GOT3 (cell line): ENCODE measurements around the gene DMD.

Source experiments
- DNase-seq: peaks from one replicate; lab custom pipeline; 2025; ENCODE audit warnings: mixed read lengths; lab: John Stamatoyannopoulos, UW

DMD gene

DNA sequence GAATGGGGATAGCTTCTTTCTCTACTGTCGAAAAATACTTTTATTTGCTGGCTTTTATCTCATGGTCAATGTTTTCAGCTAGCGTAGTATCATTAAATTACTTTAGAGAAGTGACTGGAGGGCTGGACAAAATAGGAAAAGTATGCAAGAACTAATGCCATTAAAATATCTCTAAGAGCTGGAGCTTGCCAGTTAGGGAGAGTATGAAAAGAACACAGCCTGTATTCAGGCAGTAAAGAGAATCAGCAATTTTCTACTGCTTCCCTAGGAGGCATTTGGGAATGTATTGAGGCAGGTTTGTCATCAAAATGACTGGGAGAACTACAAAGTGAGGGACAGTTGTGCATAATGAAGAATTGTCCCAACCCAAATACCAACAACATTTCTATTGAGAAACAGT, 2096.5 kb downstream of the DMD start:
- DNase-seq: no peak

DNA sequence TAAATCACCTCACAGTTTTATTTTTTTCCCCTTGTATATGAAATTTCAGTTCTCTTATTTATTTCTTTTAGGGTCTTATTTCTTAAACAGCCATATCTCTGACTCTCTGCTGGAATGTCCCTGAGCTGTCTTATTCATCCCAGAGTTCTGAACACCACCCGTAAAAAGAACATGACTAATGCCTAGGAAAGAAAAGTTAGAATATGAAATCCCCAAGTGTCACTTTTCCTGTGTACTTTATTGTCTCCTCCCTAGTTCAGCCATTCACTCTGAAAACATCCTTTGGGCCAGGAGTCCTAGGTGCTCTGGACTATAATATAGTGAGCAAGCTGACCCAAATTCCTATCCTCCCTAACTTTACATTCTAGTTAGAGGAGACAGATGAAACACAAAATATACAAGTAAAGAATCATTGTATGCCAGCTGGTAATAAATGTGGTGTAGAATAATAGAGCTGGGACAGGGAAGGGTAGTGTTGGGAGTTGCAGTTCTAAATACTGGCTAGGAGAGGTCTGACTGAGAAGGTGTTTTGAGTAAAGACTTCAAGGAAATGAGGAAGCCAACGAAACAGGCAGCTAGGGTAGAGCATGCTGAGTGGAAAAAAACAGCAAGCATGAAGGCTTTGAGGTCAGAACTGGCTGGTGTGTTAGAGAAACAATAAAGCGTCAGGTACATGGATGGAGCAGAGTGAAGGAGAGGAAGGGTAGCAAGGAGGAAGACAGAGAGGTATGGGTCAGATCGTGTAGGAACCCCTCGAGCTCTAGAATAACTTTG, 2098.9 kb downstream of the DMD start:
- no peak for DNase-seq

DNA sequence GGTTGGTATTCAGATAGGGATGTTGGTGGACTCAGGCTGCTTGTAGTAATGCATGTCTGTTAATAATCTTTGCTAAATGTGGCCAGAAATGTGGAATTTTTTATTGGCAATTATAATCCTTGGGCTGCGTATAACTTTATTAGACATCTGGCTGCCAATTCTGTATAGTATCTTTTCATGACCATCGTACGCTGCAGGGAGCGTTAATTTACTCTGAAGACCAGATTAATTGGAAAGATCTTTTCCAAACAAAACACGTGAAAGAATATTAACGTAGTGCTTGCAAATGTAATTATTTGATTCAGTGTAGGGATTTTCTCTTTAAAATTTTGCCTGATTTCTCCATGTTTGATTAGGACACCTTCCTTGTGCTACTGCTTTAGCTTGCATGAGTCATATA, 2100.7 kb downstream of the DMD start:
- no peak for DNase-seq

GRCh38 chrX:31099536-31100090, 2111.7 kb downstream of the DMD start:
- DNase-seq: no peak

GRCh38 chrX:31098079-31098478, 2113.3 kb downstream of the DMD start:
- DNase-seq: no peak

- no peak for DNase-seq
These were observed 2117.7 kb downstream of the DMD start for GRCh38 chrX:31093639-31093975.

- no peak for DNase-seq
These were observed 2118.2 kb downstream of the DMD start for GRCh38 chrX:31092970-31093638.

DNA sequence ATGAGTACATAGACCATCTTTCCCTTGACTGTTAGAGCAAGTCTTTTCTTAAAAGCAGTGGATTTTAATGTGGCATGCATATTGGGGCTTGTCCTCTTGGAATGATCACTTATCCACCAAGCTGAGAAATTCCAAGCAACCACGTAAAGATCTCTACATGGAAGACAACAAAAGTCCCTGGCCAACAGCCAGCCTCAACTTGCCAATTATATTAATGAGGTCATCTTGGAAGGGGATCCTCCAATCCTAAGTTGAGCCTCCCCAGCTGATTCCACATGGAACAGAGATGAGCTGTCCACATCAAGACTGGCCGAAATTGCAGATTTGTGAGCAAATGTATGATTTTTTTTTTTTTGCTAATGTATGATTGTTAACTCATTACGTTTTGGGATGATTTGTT, 2118.9 kb downstream of the DMD start:
- DNase-seq: no peak

GRCh38 chrX:31091819-31092218, 2119.5 kb downstream of the DMD start:
- no peak for DNase-seq

- no peak for DNase-seq
These were observed 2136.8 kb downstream of the DMD start for GRCh38 chrX:31074522-31074921.

- no peak for DNase-seq
These were observed 2139.6 kb downstream of the DMD start, which contains the start of gene FTHL17 for GRCh38 chrX:31071725-31072124. FTHL17 (minus strand) TSS chrX:31072041; CDS start chrX:31071953, 88 bp downstream.

DNA sequence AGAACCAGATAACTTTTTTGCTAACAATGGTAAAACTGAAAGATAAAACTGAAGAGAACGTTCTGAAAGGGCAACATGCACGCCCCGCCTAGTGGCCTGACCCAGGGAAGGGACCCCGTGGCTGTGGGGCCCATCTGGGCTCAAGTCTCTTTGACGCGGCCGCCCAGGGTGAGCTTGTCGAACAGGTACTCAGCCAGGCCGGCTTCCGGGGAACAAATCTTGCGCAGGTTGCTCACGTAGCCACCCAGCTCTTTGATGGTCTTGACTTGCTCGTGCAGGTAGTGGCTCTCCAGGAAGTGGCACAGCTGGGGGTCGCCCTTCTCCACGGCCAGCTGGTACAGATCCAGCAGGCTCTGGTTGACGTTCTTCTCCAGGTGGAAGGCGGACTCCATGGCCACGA, 2140.1 kb downstream of the DMD start:
- no peak for DNase-seq

DNA sequence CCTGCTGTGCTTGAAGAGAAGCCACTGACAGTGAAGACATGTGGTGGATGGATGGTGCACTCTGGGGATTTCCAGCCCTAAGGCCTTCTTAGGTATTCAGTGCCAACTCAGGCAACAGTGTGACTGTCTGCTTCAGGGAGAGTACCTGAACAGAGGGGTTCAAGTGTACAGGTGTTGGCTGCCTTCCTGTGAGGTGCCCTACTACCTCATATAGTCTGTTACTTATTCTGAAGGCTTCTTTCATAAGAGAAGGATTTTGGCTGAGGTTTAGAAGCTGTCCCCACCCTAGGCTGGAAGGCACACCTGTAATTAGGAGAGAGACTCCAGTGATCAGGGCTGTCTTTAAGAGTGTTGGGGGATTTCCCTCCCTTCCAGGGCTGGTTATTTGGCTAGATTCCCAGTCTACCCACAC, 2141.3 kb downstream of the DMD start:
- DNase-seq: no peak
